ENCODE data around the gene PSRC1.

PSRC1 gene

DNA sequence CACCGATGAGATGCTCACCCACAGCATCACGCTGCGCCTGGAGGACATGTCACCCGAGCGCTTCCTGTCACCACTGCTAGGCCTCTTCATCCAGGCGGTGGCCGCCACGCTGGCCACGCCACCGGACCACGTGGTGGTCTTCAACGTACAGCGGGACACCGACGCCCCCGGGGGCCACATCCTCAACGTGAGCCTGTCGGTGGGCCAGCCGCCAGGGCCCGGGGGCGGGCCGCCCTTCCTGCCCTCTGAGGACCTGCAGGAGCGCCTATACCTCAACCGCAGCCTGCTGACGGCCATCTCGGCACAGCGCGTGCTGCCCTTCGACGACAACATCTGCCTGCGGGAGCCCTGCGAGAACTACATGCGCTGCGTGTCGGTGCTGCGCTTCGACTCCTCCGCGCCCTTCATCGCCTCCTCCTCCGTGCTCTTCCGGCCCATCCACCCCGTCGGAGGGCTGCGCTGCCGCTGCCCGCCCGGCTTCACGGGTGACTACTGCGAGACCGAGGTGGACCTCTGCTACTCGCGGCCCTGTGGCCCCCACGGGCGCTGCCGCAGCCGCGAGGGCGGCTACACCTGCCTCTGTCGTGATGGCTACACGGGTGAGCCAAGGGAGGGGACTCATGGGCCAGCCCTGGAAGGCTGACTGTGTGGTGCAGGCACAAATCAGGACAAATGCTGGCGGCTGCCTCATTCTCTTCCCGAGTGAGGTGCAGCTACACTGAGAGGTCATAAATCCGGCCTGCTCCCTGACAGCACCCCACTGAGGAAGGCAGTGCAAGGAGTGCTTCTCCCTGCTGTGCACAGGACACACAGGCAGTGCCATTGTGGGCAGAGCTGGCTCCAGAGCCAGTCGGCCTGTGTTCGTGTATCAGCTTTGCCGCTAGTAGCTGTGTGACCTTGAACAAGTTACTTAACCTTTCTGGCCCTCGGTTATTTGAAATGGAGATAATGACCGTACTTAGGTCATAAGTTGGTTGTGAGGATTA lies 24.2 kb downstream of the PSRC1 start:
- no peak for DNase-seq (ENCODE audit: low read depth, low spot score)

DNA sequence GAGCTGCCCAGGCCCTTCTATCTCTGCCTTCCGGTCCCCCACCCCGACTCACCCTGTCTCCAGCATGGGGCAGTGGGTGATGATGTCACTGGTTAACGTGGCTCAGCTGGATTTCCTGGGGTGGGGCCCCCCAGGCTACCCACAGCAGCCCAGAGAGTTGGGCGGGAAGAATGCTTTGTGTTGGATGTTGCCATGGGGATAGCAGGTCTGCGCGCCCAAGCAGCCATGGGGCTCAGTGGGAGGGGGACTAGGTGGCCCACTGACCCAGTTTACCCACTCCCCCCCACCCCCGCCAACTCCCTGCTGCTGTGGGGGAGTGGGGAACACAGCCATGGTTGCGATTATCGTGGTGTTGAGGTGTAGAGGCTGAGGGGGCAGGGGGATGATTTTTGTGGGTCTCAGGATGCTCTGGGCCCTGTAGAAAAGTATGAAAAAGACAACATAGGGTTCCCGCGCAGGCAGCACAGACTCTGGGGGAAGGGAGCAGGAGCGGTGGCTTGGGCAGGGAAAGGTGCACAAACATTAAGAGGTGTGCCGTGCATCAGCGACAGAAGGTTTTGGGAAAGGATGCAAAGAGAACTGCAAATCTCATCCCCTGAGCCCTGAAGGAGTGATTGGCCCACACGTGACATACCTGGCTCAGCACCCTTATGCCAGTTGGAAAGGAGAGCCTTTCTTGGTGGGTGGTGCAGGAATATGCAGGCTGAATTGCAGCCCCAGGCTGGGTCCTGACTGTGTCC lies 25.1 kb downstream of the PSRC1 start:
- no peak for DNase-seq (ENCODE audit: low read depth, low spot score)

DNA sequence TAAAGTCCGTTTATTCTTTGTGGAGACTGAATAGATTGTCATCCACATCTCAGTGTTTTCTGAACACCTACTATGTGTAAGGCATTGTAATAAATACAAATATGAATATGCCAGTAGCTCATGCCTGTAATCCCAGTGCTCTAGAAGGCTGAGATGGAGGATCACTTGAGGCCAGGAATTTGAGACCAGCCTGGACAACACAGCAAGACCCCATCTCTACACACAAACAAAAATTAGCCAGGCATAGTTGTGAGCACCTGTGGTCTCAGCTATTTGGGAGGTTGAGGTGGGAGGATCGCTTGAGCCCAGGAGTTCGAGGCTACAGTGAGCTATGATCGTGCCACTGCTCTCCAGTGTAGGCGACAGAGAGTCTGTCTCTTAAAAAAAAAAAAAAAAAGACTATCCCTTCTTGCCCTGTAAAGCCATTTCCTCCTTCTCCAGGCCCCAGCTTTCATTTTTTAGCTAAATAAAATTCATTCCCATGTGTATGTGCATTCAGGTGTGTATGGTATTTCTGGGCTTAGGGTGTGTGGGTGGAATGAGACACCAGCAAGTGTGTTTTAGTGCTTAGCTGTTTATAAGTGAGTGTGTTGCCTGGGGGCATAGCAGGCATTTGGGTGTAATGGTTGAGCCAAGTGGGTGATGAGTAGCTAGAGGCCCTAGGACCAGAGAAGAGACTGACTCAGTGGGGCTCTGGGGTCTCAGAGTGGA lies 25.8 kb downstream of the PSRC1 start:
- DNase-seq (ENCODE audit: low read depth, low spot score) = no peak

DNA sequence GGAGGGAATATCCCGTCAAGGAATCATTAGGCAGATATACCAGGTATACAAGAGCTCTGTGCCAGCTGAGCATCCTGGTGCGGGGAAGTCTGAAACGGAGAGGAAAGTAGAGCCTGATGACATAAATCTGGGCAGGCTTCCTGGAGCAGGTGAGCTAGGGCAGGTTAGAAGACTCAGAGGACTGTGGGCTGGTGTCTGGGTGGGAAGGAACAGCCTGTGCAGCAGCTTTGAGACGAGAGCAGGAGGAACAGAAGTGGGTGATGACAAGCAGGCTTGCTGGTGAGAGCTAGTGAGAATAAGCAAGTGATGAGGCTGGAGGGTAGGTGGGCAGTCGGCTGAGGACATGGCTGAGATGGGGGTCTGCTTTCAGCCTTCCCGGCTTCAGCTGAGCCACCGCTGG lies 26.9 kb downstream of the PSRC1 start:
- no peak for DNase-seq (ENCODE audit: low read depth, low spot score)

DNA sequence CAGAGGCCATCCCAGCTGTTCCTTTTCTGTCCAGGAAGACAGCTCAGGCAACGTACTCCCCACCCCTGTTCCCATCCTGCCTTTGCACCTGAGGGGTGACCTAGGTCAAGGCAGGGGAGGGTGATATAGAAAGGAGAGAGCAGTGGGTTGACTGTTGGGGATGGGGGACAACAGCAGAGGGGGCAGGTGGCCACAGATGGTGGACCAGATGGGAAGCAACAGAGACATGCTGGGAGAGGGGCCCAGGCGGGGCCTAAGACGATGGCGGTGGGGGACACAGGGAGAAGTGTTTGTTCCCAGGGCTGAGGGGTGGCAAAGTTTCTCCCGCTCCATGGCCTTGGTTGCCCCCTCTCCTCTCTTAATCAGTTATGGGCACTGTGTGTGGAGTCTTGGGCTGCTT lies 27.3 kb downstream of the PSRC1 start:
- DNase-seq (ENCODE audit: low read depth, low spot score) = no peak

DNA sequence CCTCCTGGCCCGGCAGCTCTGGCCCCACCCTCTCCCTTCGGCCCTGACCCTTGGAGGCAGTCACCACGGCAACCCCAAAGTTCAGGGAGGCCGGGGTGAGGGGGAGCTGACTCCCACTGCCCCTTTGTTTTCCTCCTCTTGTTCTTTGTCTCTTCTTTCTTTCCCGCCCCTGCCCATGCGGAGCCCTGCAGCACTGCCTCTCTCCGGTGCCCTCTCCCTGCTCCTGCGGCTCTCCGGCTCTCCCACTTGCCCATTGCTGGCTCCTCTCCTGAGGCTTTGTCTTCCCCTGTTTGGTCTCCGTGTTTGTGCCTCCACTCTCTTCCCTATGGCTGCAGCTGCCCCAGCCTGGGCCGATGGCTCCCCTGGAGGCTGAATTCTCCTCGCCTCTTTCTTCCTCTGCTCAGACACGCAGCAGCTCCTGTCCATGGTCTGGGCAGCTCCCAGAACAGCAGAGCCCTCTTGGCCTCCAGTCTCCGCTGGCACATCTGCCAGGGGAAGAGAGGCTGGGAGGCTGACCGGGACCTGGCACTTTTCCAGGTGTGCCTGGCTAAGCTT lies 27.8 kb downstream of the PSRC1 start:
- DNase-seq (ENCODE audit: low read depth, low spot score) = no peak

DNA sequence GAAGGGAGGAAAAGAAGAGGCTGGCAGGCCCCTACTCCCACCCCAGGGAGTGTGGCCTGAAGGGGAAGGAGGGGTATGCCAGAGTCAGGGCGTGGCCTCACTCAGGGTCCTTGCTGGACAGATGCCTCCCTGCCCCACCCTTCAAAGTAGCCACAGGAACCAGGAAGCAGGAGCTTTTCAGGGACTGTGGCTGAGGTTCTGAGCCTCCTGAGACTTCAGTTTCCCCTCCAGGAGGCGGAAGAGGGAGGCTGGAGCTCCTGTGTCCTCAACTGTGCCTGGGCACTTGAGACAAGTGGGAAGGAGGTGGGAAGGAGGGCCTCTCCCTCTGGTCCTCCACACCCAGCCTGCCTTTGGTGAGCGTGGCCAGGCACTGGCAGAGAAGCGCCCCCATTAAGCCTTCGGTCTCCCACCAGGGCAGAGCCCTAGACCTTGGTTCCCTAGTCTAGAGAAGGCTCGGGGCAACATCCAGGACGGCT lies 28.3 kb downstream of the PSRC1 start:
- DNase-seq (ENCODE audit: low read depth, low spot score) = no peak

DNA sequence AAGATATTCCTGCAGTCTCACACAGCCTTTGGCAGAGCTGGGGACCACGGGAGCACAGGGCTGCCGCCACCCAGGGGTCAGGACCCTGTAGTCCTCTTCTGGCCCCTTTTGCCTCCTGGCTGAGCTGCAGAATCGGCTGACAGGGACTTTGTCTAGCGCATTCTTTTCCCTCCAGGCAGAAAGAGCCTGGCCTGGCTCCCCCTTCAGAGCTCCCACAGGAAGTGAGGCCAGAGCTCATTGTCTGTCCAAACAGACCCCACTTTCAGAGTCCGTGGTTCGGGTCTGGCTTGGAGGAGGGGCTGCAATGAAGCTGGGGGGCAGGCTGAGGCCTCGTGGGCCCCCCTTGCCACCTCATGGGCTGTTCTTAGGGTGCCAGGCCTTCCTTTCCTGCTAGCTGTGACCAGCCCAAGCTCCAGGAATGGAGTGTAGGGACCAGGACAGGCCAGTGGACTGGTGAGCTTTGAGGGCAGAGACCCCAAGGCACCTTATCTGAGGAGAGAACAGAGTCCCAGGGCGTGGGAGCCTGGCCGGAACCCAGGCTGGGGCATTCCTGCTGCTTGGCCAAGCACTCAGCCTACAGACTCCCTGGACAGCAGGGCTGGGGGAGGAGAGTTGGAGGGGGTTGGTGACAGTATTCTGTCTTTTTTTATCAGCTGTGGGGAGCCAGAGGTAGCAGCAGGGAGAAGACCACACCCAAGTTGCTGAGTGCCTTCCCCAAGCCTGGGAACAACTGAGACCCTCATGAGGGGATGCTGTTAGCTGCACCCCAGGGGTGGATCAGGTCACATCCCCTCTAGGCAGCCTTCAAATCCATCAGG lies 28.9 kb downstream of the PSRC1 start:
- DNase-seq (ENCODE audit: low read depth, low spot score) = no peak

DNA sequence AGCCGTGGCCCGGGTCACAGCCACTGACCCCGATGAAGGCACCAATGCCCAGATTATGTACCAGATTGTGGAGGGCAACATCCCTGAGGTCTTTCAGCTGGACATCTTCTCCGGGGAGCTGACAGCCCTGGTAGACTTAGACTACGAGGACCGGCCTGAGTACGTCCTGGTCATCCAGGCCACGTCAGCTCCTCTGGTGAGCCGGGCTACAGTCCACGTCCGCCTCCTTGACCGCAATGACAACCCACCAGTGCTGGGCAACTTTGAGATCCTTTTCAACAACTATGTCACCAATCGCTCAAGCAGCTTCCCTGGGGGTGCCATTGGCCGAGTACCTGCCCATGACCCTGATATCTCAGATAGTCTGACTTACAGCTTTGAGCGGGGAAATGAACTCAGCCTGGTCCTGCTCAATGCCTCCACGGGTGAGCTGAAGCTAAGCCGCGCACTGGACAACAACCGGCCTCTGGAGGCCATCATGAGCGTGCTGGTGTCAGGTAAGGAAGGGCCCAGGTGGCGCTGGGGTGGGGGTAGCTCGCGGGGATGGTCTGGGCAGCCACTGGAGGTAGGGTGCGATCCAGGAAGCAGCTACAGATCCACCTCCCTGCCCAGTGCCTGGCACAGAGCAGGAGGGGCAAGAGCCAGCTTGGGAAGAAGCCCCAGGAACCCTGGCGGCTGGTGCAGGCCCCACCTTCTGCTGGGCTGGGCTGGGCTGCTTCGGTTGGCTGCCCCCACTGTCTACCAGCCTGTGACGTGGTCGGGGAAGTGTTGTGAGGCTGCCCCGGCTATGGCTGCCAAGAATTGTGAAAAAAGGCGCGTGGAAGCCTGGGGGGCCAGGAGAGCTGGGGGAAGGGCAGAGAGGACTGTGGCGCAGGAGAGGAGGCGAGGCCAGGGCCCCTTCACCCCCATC lies 29.8 kb downstream of the PSRC1 start:
- no peak for DNase-seq (ENCODE audit: low read depth, low spot score)

DNA sequence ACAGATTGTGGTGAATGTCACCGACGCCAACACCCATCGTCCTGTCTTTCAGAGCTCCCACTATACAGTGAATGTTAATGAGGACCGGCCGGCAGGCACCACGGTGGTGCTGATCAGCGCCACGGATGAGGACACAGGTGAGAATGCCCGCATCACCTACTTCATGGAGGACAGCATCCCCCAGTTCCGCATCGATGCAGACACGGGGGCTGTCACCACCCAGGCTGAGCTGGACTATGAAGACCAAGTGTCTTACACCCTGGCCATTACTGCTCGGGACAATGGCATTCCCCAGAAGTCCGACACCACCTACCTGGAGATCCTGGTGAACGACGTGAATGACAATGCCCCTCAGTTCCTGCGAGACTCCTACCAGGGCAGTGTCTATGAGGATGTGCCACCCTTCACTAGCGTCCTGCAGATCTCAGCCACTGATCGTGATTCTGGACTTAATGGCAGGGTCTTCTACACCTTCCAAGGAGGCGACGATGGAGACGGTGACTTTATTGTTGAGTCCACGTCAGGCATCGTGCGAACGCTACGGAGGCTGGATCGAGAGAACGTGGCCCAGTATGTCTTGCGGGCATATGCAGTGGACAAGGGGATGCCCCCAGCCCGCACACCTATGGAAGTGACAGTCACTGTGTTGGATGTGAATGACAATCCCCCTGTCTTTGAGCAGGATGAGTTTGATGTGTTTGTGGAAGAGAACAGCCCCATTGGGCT lies 30.6 kb downstream of the PSRC1 start:
- no peak for DNase-seq (ENCODE audit: low read depth, low spot score)

DNA sequence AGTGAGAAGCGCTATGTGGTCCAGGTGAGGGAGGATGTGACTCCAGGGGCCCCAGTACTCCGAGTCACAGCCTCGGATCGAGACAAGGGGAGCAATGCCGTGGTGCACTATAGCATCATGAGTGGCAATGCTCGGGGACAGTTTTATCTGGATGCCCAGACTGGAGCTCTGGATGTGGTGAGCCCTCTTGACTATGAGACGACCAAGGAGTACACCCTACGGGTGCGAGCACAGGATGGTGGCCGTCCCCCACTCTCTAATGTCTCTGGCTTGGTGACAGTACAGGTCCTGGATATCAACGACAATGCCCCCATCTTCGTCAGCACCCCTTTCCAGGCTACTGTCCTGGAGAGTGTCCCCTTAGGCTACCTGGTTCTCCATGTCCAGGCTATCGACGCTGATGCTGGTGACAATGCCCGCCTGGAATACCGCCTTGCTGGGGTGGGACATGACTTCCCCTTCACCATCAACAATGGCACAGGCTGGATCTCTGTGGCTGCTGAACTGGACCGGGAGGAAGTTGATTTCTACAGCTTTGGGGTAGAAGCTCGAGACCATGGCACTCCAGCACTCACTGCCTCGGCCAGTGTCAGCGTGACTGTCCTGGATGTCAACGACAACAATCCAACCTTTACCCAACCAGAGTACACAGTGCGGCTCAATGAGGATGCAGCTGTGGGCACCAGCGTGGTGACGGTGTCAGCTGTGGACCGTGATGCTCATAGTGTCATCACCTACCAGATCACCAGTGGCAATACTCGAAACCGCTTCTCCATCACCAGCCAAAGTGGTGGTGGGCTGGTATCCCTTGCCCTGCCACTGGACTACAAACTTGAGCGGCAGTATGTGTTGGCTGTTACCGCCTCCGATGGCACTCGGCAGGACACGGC lies 31.4 kb downstream of the PSRC1 start:
- DNase-seq (ENCODE audit: low read depth, low spot score) = no peak

DNA sequence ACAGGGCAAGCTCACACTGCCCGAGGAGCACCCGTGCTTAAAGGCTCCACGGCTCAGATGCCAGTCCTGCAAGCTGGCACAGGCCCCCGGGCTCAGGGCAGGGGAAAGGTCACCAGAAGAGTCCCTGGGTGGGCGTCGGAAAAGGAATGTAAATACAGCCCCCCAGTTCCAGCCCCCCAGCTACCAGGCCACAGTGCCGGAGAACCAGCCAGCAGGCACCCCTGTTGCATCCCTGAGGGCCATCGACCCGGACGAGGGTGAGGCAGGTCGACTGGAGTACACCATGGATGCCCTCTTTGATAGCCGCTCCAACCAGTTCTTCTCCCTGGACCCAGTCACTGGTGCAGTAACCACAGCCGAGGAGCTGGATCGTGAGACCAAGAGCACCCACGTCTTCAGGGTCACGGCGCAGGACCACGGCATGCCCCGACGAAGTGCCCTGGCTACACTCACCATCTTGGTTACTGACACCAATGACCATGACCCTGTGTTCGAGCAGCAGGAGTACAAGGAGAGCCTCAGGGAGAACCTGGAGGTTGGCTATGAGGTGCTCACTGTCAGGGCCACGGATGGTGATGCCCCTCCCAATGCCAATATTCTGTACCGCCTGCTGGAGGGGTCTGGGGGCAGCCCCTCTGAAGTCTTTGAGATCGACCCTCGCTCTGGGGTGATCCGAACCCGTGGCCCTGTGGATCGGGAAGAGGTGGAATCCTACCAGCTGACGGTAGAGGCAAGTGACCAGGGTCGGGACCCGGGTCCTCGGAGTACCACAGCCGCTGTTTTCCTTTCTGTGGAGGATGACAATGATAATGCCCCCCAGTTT lies 32.3 kb downstream of the PSRC1 start:
- no peak for DNase-seq (ENCODE audit: low read depth, low spot score)

DNA sequence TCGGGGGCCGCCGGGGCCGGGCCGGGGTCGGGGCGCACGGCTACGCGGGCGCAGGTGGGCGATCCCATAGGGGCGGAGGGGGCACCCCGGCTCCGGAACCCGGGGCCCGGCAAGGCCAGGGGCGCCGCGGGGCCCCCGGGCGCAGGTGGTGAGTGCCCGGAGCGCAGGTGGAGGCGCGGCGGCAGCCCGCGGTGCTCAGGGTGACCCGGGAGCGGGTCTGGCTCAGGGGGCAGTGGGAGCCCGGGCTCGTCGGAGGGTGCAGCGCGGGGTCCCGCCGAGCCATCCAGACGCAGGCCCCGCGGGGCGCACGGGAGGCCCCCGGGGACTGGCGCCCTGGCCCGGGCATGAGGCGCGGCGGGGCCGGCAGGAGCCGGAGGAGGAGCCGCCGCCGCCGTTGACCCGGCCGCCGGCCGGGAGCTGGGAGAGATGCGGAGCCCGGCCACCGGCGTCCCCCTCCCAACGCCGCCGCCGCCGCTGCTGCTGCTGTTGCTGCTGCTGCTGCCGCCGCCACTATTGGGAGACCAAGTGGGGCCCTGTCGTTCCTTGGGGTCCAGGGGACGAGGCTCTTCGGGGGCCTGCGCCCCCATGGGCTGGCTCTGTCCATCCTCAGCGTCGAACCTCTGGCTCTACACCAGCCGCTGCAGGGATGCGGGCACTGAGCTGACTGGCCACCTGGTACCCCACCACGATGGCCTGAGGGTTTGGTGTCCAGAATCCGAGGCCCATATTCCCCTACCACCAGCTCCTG lies 33.1 kb downstream of the PSRC1 start:
- no peak for DNase-seq (ENCODE audit: low read depth, low spot score)

DNA sequence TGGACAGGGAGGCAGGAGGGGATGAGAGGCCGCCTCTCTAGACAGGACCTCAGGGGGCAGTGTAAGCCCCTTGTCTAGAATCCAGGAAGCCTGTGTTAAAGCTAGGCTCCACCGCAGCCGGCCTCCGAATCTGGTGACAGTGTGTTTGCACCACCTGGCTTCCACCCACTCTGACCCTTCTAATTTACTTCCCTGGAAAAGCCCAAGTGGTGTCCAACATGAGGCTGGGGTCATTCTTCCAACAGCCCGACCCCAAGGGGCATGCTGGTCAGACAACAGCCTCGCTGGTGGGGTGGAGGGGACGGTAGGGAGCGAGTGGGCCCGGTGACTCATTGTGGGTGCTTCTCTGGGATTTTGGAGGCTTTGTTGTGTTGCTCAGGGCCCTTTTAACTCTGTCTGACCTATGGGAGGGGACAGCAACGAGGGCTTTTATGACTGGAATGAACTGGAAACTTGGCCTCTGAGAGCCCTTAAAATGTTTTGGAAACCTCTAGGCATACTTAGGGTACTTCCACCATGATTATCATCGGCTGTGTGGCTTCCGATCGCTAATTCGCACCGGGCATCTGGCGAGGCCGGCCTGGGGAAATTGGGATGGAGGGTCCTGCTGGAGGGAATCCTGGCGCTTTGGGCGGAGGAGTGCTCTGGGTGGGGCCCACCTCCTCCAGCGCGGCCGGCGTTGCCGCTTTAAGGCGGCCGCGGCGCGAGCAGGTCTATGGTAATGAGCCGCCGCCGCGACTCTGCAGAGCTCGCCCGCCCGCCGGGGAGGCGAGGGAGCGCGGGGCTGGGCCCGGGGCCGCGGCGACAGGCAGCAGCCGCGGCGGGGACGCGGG lies 33.9 kb downstream of the PSRC1 start, which contains the start of gene CELSR2:
Gene CELSR2 (plus strand): TSS at position 743 of the 833 bp plus-strand sequence. CDS start 541 bp downstream, outside the sequence.
- peak; percentile 13 for DNase-seq (ENCODE audit: low read depth, low spot score)

DNA sequence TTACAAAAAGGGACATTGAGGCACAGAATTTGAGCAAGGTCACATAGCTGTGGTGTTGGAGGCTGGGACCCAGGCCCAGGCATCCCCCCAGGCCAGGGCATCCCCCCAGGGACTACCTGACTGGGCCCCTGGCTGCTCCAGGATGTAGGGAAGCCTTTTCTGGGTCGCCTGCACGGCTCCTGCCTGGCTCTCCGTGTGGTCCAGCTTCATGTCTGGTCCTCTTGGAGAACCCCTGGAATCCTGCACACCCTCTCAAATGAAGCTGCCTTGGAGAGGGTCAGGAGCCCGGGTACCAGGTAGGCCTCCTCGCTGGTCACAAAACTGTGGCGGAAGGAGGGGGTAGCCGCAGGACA lies 34.5 kb downstream of the PSRC1 start:
- no peak for DNase-seq (ENCODE audit: low read depth, low spot score)

Measured in activated CD4-positive, CD25-positive, alpha-beta regulatory T cell treated with anti-CD3 and anti-CD28 coated beads, Interleukin-2, amount 50 U/mL, for 16 hours (primary cell).